ENCODE results near the gene ARHGEF17.

GRCh38 chr11:73395297-73396208 is 87.5 kb downstream of the ARHGEF17 start:
- TF ChIP-seq CTCF (tag by site-specific recombination; IDR thresholded peaks at IDR 0.05) (no peak), ZNF138 (tag by site-specific recombination; IDR thresholded peaks at IDR 0.05; ENCODE audit: borderline replicate concordance) (no peak), ZNF146 (tag by site-specific recombination; IDR thresholded peaks at IDR 0.05) (no peak)
